Hindlimb muscle (tissue), 1 donor: ENCODE results near the gene TCHH. TPM values are rescaled to one million over a fixed set of nuclear protein-coding genes. Genes with fewer than 3 reads are reported as not detected.
"Not testable (repeated sequence)": the region's sequence is repeated elsewhere in the genome, so short reads cannot be mapped to it uniquely, and the experiment has no call there.

Experiments
- DNase-seq: peaks from one replicate; pipeline ENCODE4 v3.0.0-alpha.2; 2013
- polyA plus RNA-seq: library from polyadenylated mRNA; unstranded; fragments of 120-200 nt; gene quantifications from one replicate; pipeline ENCODE4 v1.2.1, GENCODE V29; 2013; ENCODE audit not compliant: insufficient read length

TCHH gene
- polyA plus RNA-seq, 1 donor, result not detected

- peak; percentile 22 for DNase-seq
Observed at GRCh38 chr1:152110860-152111514, 4.3 kb downstream of the TCHH start.

- no peak for DNase-seq
Observed at GRCh38 chr1:152110365-152110859, 4.8 kb downstream of the TCHH start.

- DNase-seq, result no peak
Observed at GRCh38 chr1:152109998-152110294, 5.3 kb downstream of the TCHH start.

GRCh38 chr1:152109231-152109997 lies 5.8 kb downstream of the TCHH start:
- DNase-seq, result no peak

- DNase-seq, result no peak
Observed at GRCh38 chr1:152108882-152109222, 6.4 kb downstream of the TCHH start.

- no peak for DNase-seq
Observed at GRCh38 chr1:152107984-152108881, 7.0 kb downstream of the TCHH start.

- DNase-seq, result no peak
Observed at GRCh38 chr1:152107031-152107983, 7.9 kb downstream of the TCHH start.

- no peak for DNase-seq
Observed at GRCh38 chr1:152104854-152105253, 10.4 kb downstream of the TCHH start.

- DNase-seq, result no peak
Observed at GRCh38 chr1:152096931-152097330, 18.3 kb downstream of the TCHH start.

GRCh38 chr1:152089014-152089674 lies 26.1 kb downstream of the TCHH start, which contains the start of gene TCHHL1:
TSS of gene TCHHL1 (minus strand) at chr1:152089064. CDS start at chr1:152088143, 921 bp downstream.
- DNase-seq, result no peak

GRCh38 chr1:152086760-152087159 lies 28.5 kb downstream of the TCHH start:
- DNase-seq, result no peak

- no peak for DNase-seq
Observed at GRCh38 chr1:152084853-152085252, 30.4 kb downstream of the TCHH start.

GRCh38 chr1:152081026-152081425 lies 34.2 kb downstream of the TCHH start:
- DNase-seq, result not testable (repeated sequence)

GRCh38 chr1:152080494-152080893 lies 34.8 kb downstream of the TCHH start:
- not testable (repeated sequence) for DNase-seq

GRCh38 chr1:152078831-152079441 lies 36.3 kb downstream of the TCHH start:
- no peak for DNase-seq

- DNase-seq, result no peak
Observed at GRCh38 chr1:152072311-152072710, 42.9 kb downstream of the TCHH start.

GRCh38 chr1:152071123-152071522 lies 44.1 kb downstream of the TCHH start:
- DNase-seq, result no peak

GRCh38 chr1:152067929-152068328 lies 47.3 kb downstream of the TCHH start:
- no peak for DNase-seq

- no peak for DNase-seq
Observed at GRCh38 chr1:152067150-152067549, 48.1 kb downstream of the TCHH start.

- DNase-seq, result no peak
Observed at GRCh38 chr1:152061952-152062351, 53.3 kb downstream of the TCHH start.
